ENCODE measurements around the gene CIDEA.

The CIDEA gene

GRCh38 chr18:12257996-12258718 lies 4.0 kb downstream of the CIDEA start:
- DNase-seq, result no peak
- TF ChIP-seq CTCF (IDR thresholded peaks at IDR 0.05), result no peak
- no peak overlapping the region for H3K27ac Mint-ChIP-seq
- H3K27me3 Mint-ChIP-seq (ENCODE audit: low read depth, poor library complexity), result peaks cover 64% of the 10 kb centered on the region
- H3K4me3 Mint-ChIP-seq, result no peak overlapping the region
- H3K36me3 Mint-ChIP-seq (ENCODE audit: low read depth), result no peaks in the 10 kb centered on the region
- no peaks in the 10 kb centered on the region for H3K9me3 Mint-ChIP-seq
- H3K4me1 Mint-ChIP-seq, result peaks cover 44% of the 10 kb centered on the region

GRCh38 chr18:12258719-12259705 lies 4.9 kb downstream of the CIDEA start:
- TF ChIP-seq CTCF (IDR thresholded peaks at IDR 0.05), result no peak
- Mint-ChIP-seq H3K27ac (peak overlapping the region; percentile 46), H3K4me3 (no peak overlapping the region), H3K9me3 (no peaks in the 10 kb centered on the region), H3K4me1 (peaks cover 39% of the 10 kb centered on the region), H3K27me3 (ENCODE audit: low read depth, poor library complexity) (peaks cover 56% of the 10 kb centered on the region), H3K36me3 (ENCODE audit: low read depth) (no peaks in the 10 kb centered on the region)
- DNase-seq, result peak; percentile 37

- Mint-ChIP-seq H3K4me3 (no peak overlapping the region), H3K9me3 (no peaks in the 10 kb centered on the region), H3K4me1 (peaks cover 19% of the 10 kb centered on the region), H3K36me3 (ENCODE audit: low read depth) (no peaks in the 10 kb centered on the region), H3K27me3 (ENCODE audit: low read depth, poor library complexity) (peaks cover 32% of the 10 kb centered on the region), H3K27ac (no peak overlapping the region)
- no peak for DNase-seq
- no peak for TF ChIP-seq CTCF (IDR thresholded peaks at IDR 0.05)
Observed at GRCh38 chr18:12262748-12263147, 8.6 kb downstream of the CIDEA start.

- no peaks in the 10 kb centered on the region for H3K36me3 Mint-ChIP-seq (ENCODE audit: low read depth)
- peaks cover 23% of the 10 kb centered on the region for H3K27me3 Mint-ChIP-seq (ENCODE audit: low read depth, poor library complexity)
- H3K4me3 Mint-ChIP-seq, result no peak overlapping the region
- H3K27ac Mint-ChIP-seq, result no peak overlapping the region
- H3K4me1 Mint-ChIP-seq, result peaks cover 5% of the 10 kb centered on the region
- DNase-seq, result no peak
- no peaks in the 10 kb centered on the region for H3K9me3 Mint-ChIP-seq
- TF ChIP-seq CTCF (IDR thresholded peaks at IDR 0.05), result no peak
Observed at GRCh38 chr18:12264864-12265263, 10.7 kb downstream of the CIDEA start.

- Mint-ChIP-seq H3K36me3 (ENCODE audit: low read depth) (no peaks in the 10 kb centered on the region), H3K27me3 (ENCODE audit: low read depth, poor library complexity) (peaks cover 3% of the 10 kb centered on the region), H3K9me3 (no peaks in the 10 kb centered on the region), H3K27ac (no peak overlapping the region), H3K4me3 (peak overlapping the region; percentile 76), H3K4me1 (peaks cover 6% of the 10 kb centered on the region)
- peak; percentile 77 for DNase-seq
- peak; percentile 67 for TF ChIP-seq CTCF (IDR thresholded peaks at IDR 0.05)
Observed at GRCh38 chr18:12271376-12272235, 17.4 kb downstream of the CIDEA start.

Measured in nephron progenitor cell (in vitro differentiated cells).